Stimulated activated CD8-positive, alpha-beta memory T cell treated with anti-CD3 and anti-CD28 coated beads, Interleukin-15, amount 100 ng/mL, for 4 hours (primary cell): ENCODE data around the gene RNF44.

ENCODE experiments used
- DNase-seq, 2 donors: peaks; one replicate each; pipeline ENCODE4 v3.0.0-alpha.2; 2020; ENCODE audit warnings: low read depth in 2 of 2

The RNF44 gene

GRCh38 chr5:176536902-176537553 is at the start of gene RNF44:
Gene RNF44, minus strand, starts transcription at chr5:176537402. Its CDS starts 4,930 bp downstream, at chr5:176532472.
- peak; percentile 97 to 98 for DNase-seq

GRCh38 chr5:176583076-176583475 is 45.9 kb upstream of the RNF44 start:
- DNase-seq, result no peak

GRCh38 chr5:176581361-176581760 is 44.2 kb upstream of the RNF44 start:
- no peak for DNase-seq

- DNase-seq, result no peak
Measured at GRCh38 chr5:176579323-176579722, 42.1 kb upstream of the RNF44 start.

- DNase-seq, result no peak
Measured at GRCh38 chr5:176578391-176578808, 41.2 kb upstream of the RNF44 start.

- no peak for DNase-seq
Measured at GRCh38 chr5:176577312-176578176, 40.3 kb upstream of the RNF44 start.

GRCh38 chr5:176575488-176576422 is 38.6 kb upstream of the RNF44 start:
- DNase-seq, result no peak

- DNase-seq, result no peak
Measured at GRCh38 chr5:176575066-176575465, 37.9 kb upstream of the RNF44 start.

GRCh38 chr5:176574297-176574591 is 37.0 kb upstream of the RNF44 start:
- no peak for DNase-seq

GRCh38 chr5:176573564-176574296 is 36.5 kb upstream of the RNF44 start:
- peak; percentile 49 for DNase-seq

- DNase-seq, result no peak
Measured at GRCh38 chr5:176570044-176570443, 32.8 kb upstream of the RNF44 start.

GRCh38 chr5:176568657-176569056 is 31.5 kb upstream of the RNF44 start:
- DNase-seq, result no peak

GRCh38 chr5:176565760-176566288 is 28.6 kb upstream of the RNF44 start:
- DNase-seq, result no peak

GRCh38 chr5:176564002-176564401 is 26.8 kb upstream of the RNF44 start:
- no peak for DNase-seq

GRCh38 chr5:176562189-176562588 is 25.0 kb upstream of the RNF44 start:
- no peak for DNase-seq

GRCh38 chr5:176561259-176561658 is 24.1 kb upstream of the RNF44 start:
- DNase-seq, result no peak

GRCh38 chr5:176560364-176560763 is 23.2 kb upstream of the RNF44 start:
- DNase-seq, result no peak

- DNase-seq, result no peak
Measured at GRCh38 chr5:176559683-176560082, 22.5 kb upstream of the RNF44 start.

- DNase-seq, result no peak
Measured at GRCh38 chr5:176557846-176558245, 20.6 kb upstream of the RNF44 start.

- no peak for DNase-seq
Measured at GRCh38 chr5:176553260-176554085, 16.3 kb upstream of the RNF44 start.
